Breast epithelium (tissue), 3 donors: ENCODE measurements around the gene DDX49.

ENCODE experiments used
- CTCF ChIP-seq, 3 donors: fragments of 450-650 bp; IDR thresholded peaks; one replicate each; pipeline ENCODE4 v1.5.1; 2016 to 2017; ENCODE audit warnings: antibody characterized with exemption in 3 of 3, mild to moderate bottlenecking in 3 of 3, moderate library complexity in 3 of 3
- POLR2AphosphoS5 ChIP-seq, 3 donors: sonication (generic); formaldehyde crosslinking; IDR thresholded peaks; one replicate each; pipeline ENCODE4 v1.6.1; 2017; ENCODE audit warnings: antibody characterized with exemption in 3 of 3

GRCh38 chr19:18905513-18906236 is 13.8 kb upstream of the DDX49 start:
- no peak for TF ChIP-seq CTCF (IDR thresholded peaks at IDR 0.05)
- TF ChIP-seq POLR2AphosphoS5 (IDR thresholded peaks at IDR 0.05): no peak
